IMR-90 (cell line): Measurements from ENCODE around the gene ZNF609. TPM values are rescaled to one million over a fixed set of nuclear protein-coding genes. Genes with fewer than 3 reads are reported as not detected.

Source experiments
- ATAC-seq: fragments of 200-7000 bp; cut with Tn5 transposase; 2 replicates; pipeline ENCODE4 v1.9.1; 2020; ENCODE audit warnings: low read depth, mild to moderate bottlenecking, moderate library complexity
- BruUV-seq: library from RNA; stranded (reverse); fragments of 400-500 nt; replicated peaks from 2 replicates; lab custom pipeline; 2021; lab: Mats Ljungman, UMichigan
- CTCF ChIA-PET: fragments of 300-600 bp; formaldehyde crosslinking; extraction: SDS; loops from one replicate; lab custom pipeline; 2021; ENCODE audit warnings: antibody characterized with exemption; lab: Yijun Ruan, JAX
- POLR2A ChIA-PET: fragments of 300-600 bp; sonication (Branson Sonifier 250); formaldehyde crosslinking; loops from one replicate; lab custom pipeline; 2022; ENCODE audit warnings: antibody characterized with exemption; ENCODE audit not compliant: unreplicated experiment; lab: Charles Lee
- DNase-seq: peaks from one replicate; pipeline ENCODE4 v3.0.0; 2013
- H2AFZ ChIP-seq: replicated peaks from 2 replicates; pipeline ENCODE3; 2013; ENCODE audit warnings: low read length, mild to moderate bottlenecking; ENCODE audit not compliant: poor library complexity
- H2AK5ac ChIP-seq: 2 replicates; pipeline ENCODE4 v1.6.1; 2013; ENCODE audit warnings: low read depth, low read length, inconsistent platforms
- H2AK9ac ChIP-seq: replicated peaks from 2 replicates; pipeline ENCODE3; 2013; ENCODE audit warnings: mild to moderate bottlenecking, low read depth, low read length, moderate library complexity; ENCODE audit not compliant: poor library complexity
- H2BK120ac ChIP-seq: 2 replicates; pipeline ENCODE4 v1.6.1; 2013; ENCODE audit warnings: low read depth, low read length, inconsistent platforms
- H2BK15ac ChIP-seq: 3 replicates; pipeline ENCODE4 v1.6.1; 2013; ENCODE audit warnings: low read depth, low read length, inconsistent platforms
- H2BK20ac ChIP-seq: 2 replicates; pipeline ENCODE4 v1.6.1; 2013; ENCODE audit warnings: low read depth, mild to moderate bottlenecking, inconsistent platforms, low read length, moderate library complexity
- H2BK5ac ChIP-seq: 2 replicates; pipeline ENCODE4 v1.6.1; 2013; ENCODE audit warnings: mild to moderate bottlenecking, low read depth, low read length, inconsistent platforms; ENCODE audit not compliant: poor library complexity, severe bottlenecking
- H3K14ac ChIP-seq: replicated peaks from 2 replicates; pipeline ENCODE4 v1.6.1; 2013; ENCODE audit warnings: low read depth, low read length, inconsistent platforms
- H3K18ac ChIP-seq: 2 replicates; pipeline ENCODE4 v1.6.1; 2013; ENCODE audit warnings: low read depth, low read length, control low read depth
- H3K23ac ChIP-seq: 2 replicates; pipeline ENCODE4 v1.6.1; 2013; ENCODE audit warnings: low read depth, low read length, inconsistent platforms
- H3K27ac ChIP-seq: 2 replicates; pipeline ENCODE4 v1.5.1; 2013; ENCODE audit warnings: mild to moderate bottlenecking, control low read depth, low read length; ENCODE audit not compliant: insufficient read depth
- H3K27me3 ChIP-seq: 2 replicates; pipeline ENCODE4 v1.6.1; 2013; ENCODE audit warnings: low read length; ENCODE audit not compliant: control insufficient read depth, insufficient read depth
- H3K36me3 ChIP-seq: 2 replicates; pipeline ENCODE4 v1.6.1; 2013; ENCODE audit warnings: low read length, mixed read lengths; ENCODE audit not compliant: control insufficient read depth, insufficient read depth
- H3K4ac ChIP-seq: 2 replicates; pipeline ENCODE4 v1.6.1; 2013; ENCODE audit warnings: low read depth, low read length, inconsistent platforms
- H3K4me1 ChIP-seq: 2 replicates; pipeline ENCODE4 v1.6.1; 2013; ENCODE audit warnings: low read length, mixed read lengths; ENCODE audit not compliant: control insufficient read depth, insufficient read depth
- H3K4me2 ChIP-seq: 2 replicates; pipeline ENCODE4 v1.6.1; 2013; ENCODE audit warnings: low read depth, mild to moderate bottlenecking, control low read depth, low read length, moderate library complexity
- H3K4me3 ChIP-seq: 2 replicates; pipeline ENCODE4 v1.5.1; 2013; ENCODE audit warnings: low read depth, mild to moderate bottlenecking, control low read depth, low read length, moderate library complexity; ENCODE audit not compliant: insufficient read depth
- H3K56ac ChIP-seq: 2 replicates; pipeline ENCODE4 v1.6.1; 2013; ENCODE audit warnings: low read length, inconsistent platforms; ENCODE audit not compliant: insufficient read depth; ENCODE audit errors: extremely low read depth
- H3K79me1 ChIP-seq, 2 experiments: 2 replicates each; pipeline ENCODE4 v1.6.1; 2013; ENCODE audit warnings: low read length in 2 of 2, inconsistent platforms in 1 of 2, low read depth in 1 of 2
- H3K9ac ChIP-seq: 2 replicates; pipeline ENCODE4 v1.6.1; 2013; ENCODE audit warnings: low read depth, low read length, control low read depth
- H3K9me1 ChIP-seq: 2 replicates; pipeline ENCODE4 v1.6.1; 2013; ENCODE audit warnings: low read length, inconsistent platforms; ENCODE audit not compliant: insufficient read depth
- H3K9me3 ChIP-seq: 2 replicates; pipeline ENCODE4 v1.6.1; 2013; ENCODE audit warnings: low read length; ENCODE audit not compliant: control insufficient read depth, insufficient read depth
- H4K20me1 ChIP-seq: 2 replicates; pipeline ENCODE4 v1.6.1; 2013; ENCODE audit warnings: low read length, inconsistent platforms; ENCODE audit not compliant: insufficient read depth
- H4K5ac ChIP-seq: 2 replicates; pipeline ENCODE4 v1.6.1; 2013; ENCODE audit warnings: mild to moderate bottlenecking, low read depth, low read length, control low read depth
- H4K8ac ChIP-seq, 2 experiments: 2 replicates each; pipeline ENCODE4 v1.6.1; 2013; ENCODE audit warnings: low read depth in 2 of 2, low read length in 2 of 2, control low read depth in 1 of 2, inconsistent platforms in 1 of 2
- H4K91ac ChIP-seq: 2 replicates; pipeline ENCODE4 v1.6.1; 2013; ENCODE audit warnings: low read depth, low read length, inconsistent platforms; ENCODE audit not compliant: insufficient read depth
- MAFK ChIP-seq: IDR thresholded peaks from 2 replicates; pipeline ENCODE4 v1.6.1; 2012; ENCODE audit warnings: low read depth, low read length, improper control_type of control experiment
- NFE2L2 ChIP-seq: fragments of 150-350 bp; IDR thresholded peaks from 2 replicates; pipeline ENCODE4 v1.6.1; 2016; ENCODE audit warnings: low read depth, mild to moderate bottlenecking, low read length
- SMC3 ChIP-seq: fragments of 150-350 bp; IDR thresholded peaks from 2 replicates; pipeline ENCODE4 v1.6.1; 2016; ENCODE audit warnings: low read depth, mild to moderate bottlenecking, antibody characterized with exemption, low read length, moderate library complexity
- WGBS, 2 experiments: methylation state at CpG; one replicate each; pipeline versions ENCODE4 v1.1.5 to v1.1.7; 2013; ENCODE audit warnings: missing lambda C conversion rate in 2 of 2; ENCODE audit not compliant: insufficient read length in 1 of 2; ENCODE audit errors: extremely low coverage in 2 of 2; 5-methylcytosine and 5-hydroxymethylcytosine counted together
- dilution Hi-C: fragments of 300-500 bp; cut with HindIII; formaldehyde crosslinking; loops from one replicate; pipeline ENCODE4 v1.14.3; 2018; ENCODE audit warnings: low sequenced_read_pairs; ENCODE audit not compliant: unreplicated experiment
- in situ Hi-C: fragments of 300-500 bp; cut with MboI; formaldehyde crosslinking; loops from 3 replicates; pipeline ENCODE4 v1.14.3; 2019; ENCODE audit warnings: low sequenced_read_pairs, inconsistent platforms, mixed read lengths
- intact Hi-C: fragments of 100-400 bp; cut with micrococcal nuclease; formaldehyde crosslinking; loops from 2 replicates; pipeline ENCODE4 v1.10.0; 2022
- polyA plus RNA-seq, 3 experiments: library from polyadenylated mRNA; depleted of rRNA; stranded (reverse); fragments of >200 nt; gene quantifications; 2 replicates each; pipeline ENCODE4 v1.2.3, GENCODE V29; 2012; ENCODE audit warnings: low replicate concordance in 1 of 3
- total RNA-seq: library from RNA; depleted of rRNA; stranded (reverse); fragments of >200 nt; gene quantifications from 2 replicates; pipeline ENCODE4 v1.2.3, GENCODE V29; 2012

The ZNF609 gene
- total and polyA plus RNA-seq, 2 of the 4 experiments (the other 2 are of a cell fraction), result 10.4 to 12.5 TPM

GRCh38 chr15:64582202-64582601, 121.8 kb downstream of the ZNF609 start:
- H3K27me3 ChIP-seq, result no peaks in the 10 kb centered on the region
- H3K4ac ChIP-seq, result no peak overlapping the region
- in situ Hi-C loops, result no loop called here
- no peak overlapping the region for H3K56ac ChIP-seq
- H2AK9ac ChIP-seq, result no peak overlapping the region
- H2BK5ac ChIP-seq, result no peak overlapping the region
- ChIA-PET POLR2A (no interaction called here), CTCF (no interaction called here)
- BruUV-seq, result no TSS peak
- H3K9ac ChIP-seq, result no peak overlapping the region
- H3K4me1 ChIP-seq, result peaks cover 7% of the 10 kb centered on the region
- H2AFZ ChIP-seq, result no peak overlapping the region
- peaks cover 6% of the 10 kb centered on the region for H3K36me3 ChIP-seq
- no peak for TF ChIP-seq SMC3
- no peak for TF ChIP-seq MAFK
- no peak for TF ChIP-seq NFE2L2
- H3K9me1 ChIP-seq, result 0 out of 2 replicates have a peak, but pooled peaks cover 5% of the 10 kb centered on the region
- peaks cover 31 to 69% of the 10 kb centered on the region in 2 experiments for H3K79me1 ChIP-seq
- no peak overlapping the region for H3K18ac ChIP-seq
- peak; percentile 42 for DNase-seq
- H2AK5ac ChIP-seq, result no peak overlapping the region
- H2BK20ac ChIP-seq, result no peak overlapping the region
- no peak overlapping the region for H3K4me2 ChIP-seq
- WGBS, 2 experiments, result 75 to 100% methylated on average over 1 to 2 of the region's 3 CpGs
- no peak overlapping the region for H2BK120ac ChIP-seq
- no peak overlapping the region for H4K8ac ChIP-seq
- no peak overlapping the region for H2BK15ac ChIP-seq
- ATAC-seq, result no peak; the same call in 1 of the 2 replicates
- no peak overlapping the region for H3K4me3 ChIP-seq
- intact Hi-C loops, result no loop called here
- no peak overlapping the region for H3K27ac ChIP-seq
- H3K14ac ChIP-seq, result no peak overlapping the region
- no peak overlapping the region for H4K91ac ChIP-seq
- no peak overlapping the region for H3K23ac ChIP-seq
- peaks cover 34% of the 10 kb centered on the region for H4K20me1 ChIP-seq
- H3K9me3 ChIP-seq, result peaks cover 13% of the 10 kb centered on the region
- dilution Hi-C loops, result no loop called here
- H4K5ac ChIP-seq, result no peak overlapping the region
